Suprapubic skin (tissue), 4 donors: ENCODE results near the gene IYD.

ENCODE experiments used
- CTCF ChIP-seq, 2 donors: fragments of 200-600 bp in 1 of 2; fragments of 450-650 bp in 1 of 2; sonication (generic) in 1 of 2; IDR thresholded peaks; one replicate each; pipeline ENCODE4 v1.5.1; 2016 to 2019; ENCODE audit warnings: antibody characterized with exemption in 2 of 2, mild to moderate bottlenecking in 1 of 2, moderate library complexity in 1 of 2
- EP300 ChIP-seq: sonication (generic); formaldehyde crosslinking; IDR thresholded peaks from one replicate; pipeline ENCODE4 v1.6.1; 2017; ENCODE audit warnings: antibody characterized with exemption
- POLR2A ChIP-seq, 2 donors: fragments of 450-650 bp; IDR thresholded peaks; one replicate each; pipeline ENCODE4 v1.6.1; 2017; ENCODE audit warnings: antibody characterized with exemption in 2 of 2, mild to moderate bottlenecking in 2 of 2, moderate library complexity in 2 of 2
- POLR2AphosphoS5 ChIP-seq, 3 donors: sonication (generic); formaldehyde crosslinking; IDR thresholded peaks; one replicate each; pipeline ENCODE4 v1.6.1; 2017; ENCODE audit warnings: antibody characterized with exemption in 3 of 3

GRCh38 chr6:150452428-150453243, 83.8 kb downstream of the IYD start:
- TF ChIP-seq CTCF (IDR thresholded peaks at IDR 0.05) (no peak), EP300 (no peak), POLR2A (IDR thresholded peaks at IDR 0.05) (no peak), POLR2AphosphoS5 (IDR thresholded peaks at IDR 0.05) (no peak)
